HepG2 (cell line): ENCODE data around the gene GRID1. TPM values are rescaled to one million over a fixed set of nuclear protein-coding genes. Genes with fewer than 3 reads are reported as not detected.

Experiments used
- ARHGAP35 ChIP-seq: sonication (generic); formaldehyde crosslinking; IDR thresholded peaks from 2 replicates; pipeline ENCODE4 v1.9.0; 2022; ENCODE audit warnings: mild to moderate bottlenecking, inconsistent platforms, moderate library complexity, missing genetic modification reagents, borderline replicate concordance
- ATF2 ChIP-seq: sonication (generic); formaldehyde crosslinking; IDR thresholded peaks from 2 replicates; pipeline ENCODE4 v1.4.0; 2020; ENCODE audit warnings: missing genetic modification reagents
- FOXP4 ChIP-seq: sonication (generic); formaldehyde crosslinking; IDR thresholded peaks from 2 replicates; pipeline ENCODE4 v1.4.0; 2020; ENCODE audit warnings: missing genetic modification reagents
- GABPB1 ChIP-seq: IDR thresholded peaks from 2 replicates; pipeline ENCODE4 v1.6.1; 2016; ENCODE audit warnings: mild to moderate bottlenecking, missing genetic modification reagents, moderate library complexity, missing compliant biosample characterization
- GMEB1 ChIP-seq: sonication (generic); formaldehyde crosslinking; IDR thresholded peaks from 2 replicates; pipeline ENCODE4 v1.5.1; 2020; ENCODE audit warnings: missing genetic modification reagents, mild to moderate bottlenecking, borderline replicate concordance
- KDM1A ChIP-seq: IDR thresholded peaks from 2 replicates; pipeline ENCODE4 v1.6.1; 2016; ENCODE audit warnings: missing compliant biosample characterization
- MED13 ChIP-seq: sonication (generic); formaldehyde crosslinking; IDR thresholded peaks from 2 replicates; pipeline ENCODE4 v1.5.0; 2020; ENCODE audit warnings: missing genetic modification reagents
- NFE2 ChIP-seq: sonication (generic); formaldehyde crosslinking; IDR thresholded peaks from 2 replicates; pipeline ENCODE4 v1.4.0; 2020; ENCODE audit warnings: missing genetic modification reagents
- PAX8 ChIP-seq: sonication (generic); formaldehyde crosslinking; IDR thresholded peaks from 2 replicates; pipeline ENCODE4 v1.8.0; 2022; ENCODE audit warnings: mild to moderate bottlenecking, missing genetic modification reagents, borderline replicate concordance
- RAD21 ChIP-seq: fragments of 450-650 bp; formaldehyde crosslinking; IDR thresholded peaks from 2 replicates; pipeline ENCODE4 v1.5.0; 2020; ENCODE audit warnings: mild to moderate bottlenecking
- RBFOX2 ChIP-seq: fragments of 200-400 bp; formaldehyde crosslinking; IDR thresholded peaks from 2 replicates; pipeline ENCODE4 v1.6.1; 2017; ENCODE audit warnings: low read depth, mild to moderate bottlenecking, low read length
- RFXANK ChIP-seq: IDR thresholded peaks from 2 replicates; pipeline ENCODE4 v1.6.1; 2016
- TRAFD1 ChIP-seq: sonication (generic); formaldehyde crosslinking; IDR thresholded peaks from 2 replicates; pipeline ENCODE4 v1.5.1; 2020; ENCODE audit warnings: missing genetic modification reagents, mild to moderate bottlenecking, borderline replicate concordance
- YEATS2 ChIP-seq: sonication (generic); formaldehyde crosslinking; IDR thresholded peaks from 2 replicates; pipeline ENCODE4 v1.4.0; 2020; ENCODE audit warnings: missing genetic modification reagents, borderline replicate concordance
- ZNF235 ChIP-seq: sonication (generic); formaldehyde crosslinking; IDR thresholded peaks from 2 replicates; pipeline ENCODE4 v1.8.1; 2023; ENCODE audit warnings: mild to moderate bottlenecking, missing genetic modification reagents, borderline replicate concordance
- ZNF343 ChIP-seq: sonication (generic); formaldehyde crosslinking; IDR thresholded peaks from 2 replicates; pipeline ENCODE4 v1.4.0; 2020; ENCODE audit warnings: mild to moderate bottlenecking, missing genetic modification reagents
- ZNF547 ChIP-seq: sonication (generic); formaldehyde crosslinking; IDR thresholded peaks from 2 replicates; pipeline ENCODE4 v1.5.1; 2020; ENCODE audit warnings: mild to moderate bottlenecking, missing genetic modification reagents
- ZNF552 ChIP-seq: sonication (generic); formaldehyde crosslinking; IDR thresholded peaks from 2 replicates; pipeline ENCODE4 v1.9.0; 2022; ENCODE audit warnings: missing genetic modification reagents, mild to moderate bottlenecking, borderline replicate concordance
- ZNF558 ChIP-seq: sonication (generic); formaldehyde crosslinking; IDR thresholded peaks from 2 replicates; pipeline ENCODE4 v1.9.0; 2022; ENCODE audit warnings: mild to moderate bottlenecking, missing genetic modification reagents, borderline replicate concordance
- ZNF589 ChIP-seq: sonication (generic); formaldehyde crosslinking; conservative IDR thresholded peaks from 2 replicates; pipeline ENCODE4 v1.8.0; 2022; ENCODE audit warnings: mild to moderate bottlenecking, moderate library complexity, missing genetic modification reagents
- polyA plus RNA-seq, 8 experiments: library from polyadenylated mRNA; depleted of rRNA in 3 of 8; stranded (reverse) in 7 of 8; unstranded in 1 of 8; fragments of >200 nt; fragmentation: Illumina TruSeq in 4 of 8; extraction: Trizol in 4 of 8; gene quantifications; 2 replicates each; pipeline versions ENCODE4 v1.2.1 to v1.2.3, GENCODE V29; 2011 to 2016; ENCODE audit warnings: low read depth in 4 of 8, missing spikeins in 1 of 8, mixed read lengths in 1 of 8; ENCODE audit not compliant: insufficient read depth in 1 of 8
- total RNA-seq, 5 experiments: library from RNA; depleted of rRNA; stranded (reverse); fragments of >200 nt; fragmentation: Illumina TruSeq; extraction: Trizol; gene quantifications; 2 replicates each; pipeline ENCODE4 v1.2.3, GENCODE V29; 2016; ENCODE audit warnings: low read depth in 1 of 5

The GRID1 gene
- total and polyA plus RNA-seq, 2 of the 13 experiments (the other 11 are each of a cell fraction or from before 2014, with no cell fraction given): 0.05 TPM; not detected in 1

- TF ChIP-seq ATF2 (peak; percentile 21; the same call in 1 of the 2 replicates), ZNF343 (CRISPR knock-in tag) (peak; percentile 80; the same call in 1 of the 2 replicates), GMEB1 (CRISPR knock-in tag) (peak; percentile 69; the same call in 1 of the 2 replicates), NFE2 (CRISPR knock-in tag) (no peak), YEATS2 (CRISPR knock-in tag) (peak; percentile 69; the same call in 1 of the 2 replicates), ZNF589 (CRISPR knock-in tag) (peak; percentile 69; the same call in 1 of the 2 replicates), ZNF552 (CRISPR knock-in tag) (no peak), ZNF558 (peak; percentile 73), RBFOX2 (peak; percentile 89), TRAFD1 (CRISPR knock-in tag) (no peak), MED13 (CRISPR knock-in tag) (no peak), ZNF235 (CRISPR knock-in tag) (no peak), FOXP4 (CRISPR knock-in tag) (peak; percentile 51; the same call in 1 of the 2 replicates), GABPB1 (peak; percentile 86), PAX8 (CRISPR knock-in tag) (no peak), KDM1A (CRISPR knock-in tag) (no peak), ZNF547 (CRISPR knock-in tag) (peak; percentile 85; the same call in 1 of the 2 replicates), RFXANK (CRISPR knock-in tag) (no peak), ARHGAP35 (peak; percentile 72), RAD21 (CRISPR knock-in tag) (peak; percentile 100)
These were observed 33.5 kb upstream of the GRID1 start (continued) for GRCh38 chr10:86399879-86400704.
